Naive thymus-derived CD8-positive, alpha-beta T cell (primary cell): ENCODE results near the gene NR6A1. TPM values are rescaled to one million over a fixed set of nuclear protein-coding genes. Genes with fewer than 3 reads are reported as not detected.
"Not testable (repeated sequence)": the region's sequence is repeated elsewhere in the genome, so short reads cannot be mapped to it uniquely, and the experiment has no call there.

Source experiments
- ATAC-seq, 2 donors: fragments of 150-1000 bp; cut with Tn5 transposase in 1 of 2; sonication (Bioruptor Pico), chemical (Tn5 transposase) in 1 of 2; 1 replicate in 1 of 2; 2 replicates in 1 of 2; pipeline ENCODE4 v1.10.0; 2021; ENCODE audit warnings: mild to moderate bottlenecking in 2 of 2, moderate library complexity in 2 of 2
- POLR2A ChIA-PET: fragments of 350-600 bp; sonication (Branson Sonifier 250); formaldehyde crosslinking; loops from one replicate; lab custom pipeline; 2021; ENCODE audit warnings: antibody characterized with exemption; lab: Charles Lee
- DNase-seq, 10 donors: peaks; one replicate each; pipeline versions ENCODE4 v3.0.0 to v3.0.0-alpha.2; 2020 to 2022
- H3K27ac Mint-ChIP-seq, 10 donors: one replicate each; pipeline ENCODE4 v1.8.0; 2020 to 2022; ENCODE audit warnings: mild to moderate bottlenecking in 10 of 10, mixed read lengths in 10 of 10, moderate library complexity in 4 of 10, inconsistent platforms in 1 of 10
- H3K27me3 Mint-ChIP-seq, 5 donors: one replicate each; pipeline ENCODE4 v1.8.0; 2021 to 2022; ENCODE audit warnings: mixed read lengths in 5 of 5
- H3K36me3 Mint-ChIP-seq, 3 donors: one replicate each; pipeline ENCODE4 v1.8.0; 2020 to 2022; ENCODE audit warnings: mixed read lengths in 3 of 3, mild to moderate bottlenecking in 2 of 3, inconsistent platforms in 1 of 3
- H3K4me1 Mint-ChIP-seq, 4 donors: one replicate each; pipeline ENCODE4 v1.8.0; 2021 to 2022; ENCODE audit warnings: mixed read lengths in 4 of 4
- H3K4me3 Mint-ChIP-seq, 10 donors: one replicate each; pipeline ENCODE4 v1.8.0; 2020 to 2022; ENCODE audit warnings: mild to moderate bottlenecking in 10 of 10, mixed read lengths in 10 of 10, moderate library complexity in 6 of 10, inconsistent platforms in 1 of 10
- H3K9me3 Mint-ChIP-seq, 9 donors: one replicate each; pipeline ENCODE4 v1.8.0; 2020 to 2022; ENCODE audit warnings: mixed read lengths in 9 of 9, mild to moderate bottlenecking in 3 of 9, inconsistent platforms in 1 of 9, moderate library complexity in 1 of 9
- polyA plus RNA-seq, 3 donors: library from polyadenylated mRNA; unstranded; fragments of 300-500 nt; fragmentation: Illumina TruSeq; gene quantifications; one replicate each; pipeline ENCODE4 v1.2.3, GENCODE V29; 2021
- total RNA-seq, 8 experiments: library from RNA in 2 of 8; stranded (reverse) in 2 of 8; gene quantifications; one replicate each; pipeline ENCODE4 v1.2.3 and lab custom pipeline; 2021 to 2026

NR6A1 gene
- total and polyA plus RNA-seq, 5 experiments from 2014 or later = 0.05 TPM; not detected in 4

- Mint-ChIP-seq H3K27ac (peak overlapping the region in 1 of 10 donors; percentile 69), H3K9me3 (no peaks in the 10 kb centered on the region), H3K36me3 (no peaks in the 10 kb centered on the region), H3K4me3 (no peak overlapping the region), H3K4me1 (peaks cover 8 to 12% (median 11%) of the 10 kb centered on the region in 4 donors), H3K27me3 (peaks cover 16 to 35% (median 19%) of the 10 kb centered on the region in 5 donors)
- POLR2A ChIA-PET = interaction anchor here (1.6 kb wide), 1 partner anchor 12 kb away, joined by 3 read pairs; no protein-coding TSS in a partner anchor
- DNase-seq (peak in 1 of 10 donors; percentile 14), ATAC-seq (no peak)
Measured at GRCh38 chr9:124780060-124780756, 9.1 kb upstream of the NR6A1 start.

- ATAC-seq (no peak), DNase-seq (peak in 1 of 10 donors; percentile 7)
- Mint-ChIP-seq H3K36me3 (no peaks in the 10 kb centered on the region), H3K4me3 (no peak overlapping the region), H3K27ac (no peak overlapping the region), H3K4me1 (peaks cover 8 to 14% (median 12%) of the 10 kb centered on the region in 4 donors), H3K9me3 (no peaks in the 10 kb centered on the region), H3K27me3 (peaks cover 19 to 41% (median 22%) of the 10 kb centered on the region in 5 donors)
- POLR2A ChIA-PET = interaction anchor here (1.6 kb wide), 1 partner anchor 13 kb away, joined by 3 read pairs; no protein-coding TSS in a partner anchor
Measured at GRCh38 chr9:124779368-124780059, 8.4 kb upstream of the NR6A1 start.

DNA sequence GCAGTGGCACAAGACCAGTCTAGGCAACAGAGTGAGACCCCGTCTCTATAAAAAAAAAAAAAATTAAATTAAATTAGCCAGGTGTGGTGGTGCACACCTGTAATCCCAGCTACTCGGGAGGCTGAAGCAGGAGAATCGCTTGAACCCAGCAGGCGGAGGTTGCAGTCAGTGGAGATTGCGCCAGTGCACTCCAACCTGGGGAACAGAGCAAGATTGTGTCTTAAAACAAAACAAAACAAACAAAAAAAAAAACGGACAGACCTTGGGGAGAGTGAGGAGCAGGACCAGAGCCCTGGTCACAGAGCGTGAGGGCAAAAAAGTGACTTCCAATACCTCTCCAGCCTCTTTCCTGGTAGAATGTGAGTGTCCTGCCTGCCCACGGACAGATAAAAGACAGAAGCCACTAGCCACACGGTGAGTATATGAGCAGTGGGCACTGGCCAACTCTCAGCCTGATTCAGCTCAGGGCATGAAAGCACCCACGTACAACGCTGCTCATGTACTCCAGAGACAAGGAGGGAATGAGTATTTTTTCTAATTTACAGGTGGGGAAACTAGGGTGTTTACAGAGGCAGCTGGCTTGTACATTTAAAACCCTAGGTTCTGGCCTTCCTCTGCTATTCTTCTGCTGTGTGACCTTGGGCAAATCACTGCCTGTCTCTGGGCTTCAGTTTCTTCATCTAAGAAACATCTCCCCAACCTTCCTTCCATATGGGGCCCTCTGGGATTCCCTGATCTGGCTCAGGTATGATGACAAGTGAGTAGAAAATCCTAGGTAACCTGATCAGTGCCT lies 7.7 kb upstream of the NR6A1 start:
- ATAC-seq (no peak), DNase-seq (no peak)
- no peaks in the 10 kb centered on the region for H3K36me3 Mint-ChIP-seq
- H3K27ac Mint-ChIP-seq = no peak overlapping the region
- H3K27me3 Mint-ChIP-seq = peaks cover 26 to 49% (median 30%) of the 10 kb centered on the region in 5 donors
- H3K9me3 Mint-ChIP-seq = no peaks in the 10 kb centered on the region
- peaks cover 12 to 19% (median 17%) of the 10 kb centered on the region in 4 donors for H3K4me1 Mint-ChIP-seq
- peak overlapping the region in 3 of 10 donors; percentile 16 to 54 (median 26) for H3K4me3 Mint-ChIP-seq
- POLR2A ChIA-PET = interaction anchor here (1.6 kb wide), 1 partner anchor 14 kb away, joined by 3 read pairs; no protein-coding TSS in a partner anchor

DNA sequence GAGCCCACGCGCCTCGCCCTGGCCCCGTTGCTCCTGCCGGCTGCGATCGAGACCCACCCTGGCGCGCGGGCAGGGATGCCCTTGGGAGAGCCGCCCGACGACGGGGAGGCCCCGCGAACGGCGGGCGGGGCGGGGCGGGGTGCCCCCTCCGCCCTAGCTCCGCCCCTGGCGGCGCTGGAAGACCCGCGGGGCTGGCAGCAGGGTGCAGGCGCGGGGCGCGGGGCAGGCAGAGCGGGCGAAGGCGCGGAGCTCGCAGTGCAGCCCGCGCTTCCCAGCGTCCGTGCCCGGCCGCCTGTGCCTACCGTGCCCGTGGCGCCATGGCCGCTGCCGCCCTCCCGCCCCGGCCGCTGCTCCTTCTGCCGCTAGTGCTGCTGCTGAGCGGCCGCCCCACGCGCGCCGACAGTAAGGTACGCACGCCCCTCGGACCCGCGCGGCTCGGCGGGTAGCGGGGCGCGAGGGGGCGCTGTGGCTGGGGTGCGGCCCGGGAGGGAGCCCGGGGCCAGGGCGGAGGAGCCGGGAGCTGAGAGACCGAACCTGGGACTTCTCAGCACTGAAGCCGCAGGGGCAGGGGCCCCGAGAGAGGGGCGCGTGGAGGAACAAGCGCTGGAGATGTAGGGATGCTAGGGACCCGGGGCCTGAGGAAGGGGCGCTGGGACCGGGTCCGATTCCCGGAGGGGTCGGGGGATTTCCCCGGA lies 6.0 kb upstream of the NR6A1 start, which contains the start of gene OLFML2A:
OLFML2A (plus strand) TSS at position 180 of the 695 bp plus-strand sequence; CDS start at position 318, 138 bp downstream.
- H3K4me3 Mint-ChIP-seq = peak within 1 kb of the TSS; percentile 57 to 82 (median 74)
- no peak within 1 kb of the TSS for H3K27ac Mint-ChIP-seq
- ATAC-seq = peak; percentile 53 to 71
- H3K9me3 Mint-ChIP-seq = no peaks in the 10 kb centered on the region
- peaks cover 33 to 61% (median 43%) of the 10 kb centered on the region in 5 donors for H3K27me3 Mint-ChIP-seq
- H3K4me1 Mint-ChIP-seq = peaks cover 17 to 26% (median 22%) of the 10 kb centered on the region in 4 donors
- peak in 2 of 10 donors; percentile 37 for DNase-seq
- POLR2A ChIA-PET = no interaction called here
- no peaks in the 10 kb centered on the region for H3K36me3 Mint-ChIP-seq

- peaks cover 17 to 29% (median 26%) of the 10 kb centered on the region in 4 donors for H3K4me1 Mint-ChIP-seq
- peak overlapping the region; percentile 57 to 82 (median 74) for H3K4me3 Mint-ChIP-seq
- peaks cover 33 to 62% (median 43%) of the 10 kb centered on the region in 5 donors for H3K27me3 Mint-ChIP-seq
- no peak for ATAC-seq
- no peak overlapping the region for H3K27ac Mint-ChIP-seq
- POLR2A ChIA-PET = no interaction called here
- no peaks in the 10 kb centered on the region for H3K9me3 Mint-ChIP-seq
- H3K36me3 Mint-ChIP-seq = no peaks in the 10 kb centered on the region
- DNase-seq = no peak
Measured at GRCh38 chr9:124776618-124776953, 5.5 kb upstream of the NR6A1 start.

- Mint-ChIP-seq H3K9me3 (no peaks in the 10 kb centered on the region), H3K27me3 (peaks cover 41 to 68% (median 52%) of the 10 kb centered on the region in 5 donors), H3K36me3 (no peaks in the 10 kb centered on the region), H3K4me1 (peaks cover 25 to 48% (median 40%) of the 10 kb centered on the region in 4 donors), H3K27ac (peak overlapping the region in 2 of 10 donors; percentile 4 to 23), H3K4me3 (peak overlapping the region in 6 of 10 donors; percentile 28 to 76 (median 44))
- POLR2A ChIA-PET = interaction anchor here (0.6 to 1.2 kb wide), 4 partner anchors 71 to 594 kb away, joined by 3 to 10 read pairs (median 4); no protein-coding TSS in a partner anchor
- DNase-seq (peak; percentile 63 to 84 (median 76)), ATAC-seq (peak in 1 of 2 donors; percentile 15)
Measured at GRCh38 chr9:124774129-124774978, 3.2 kb upstream of the NR6A1 start.

DNA sequence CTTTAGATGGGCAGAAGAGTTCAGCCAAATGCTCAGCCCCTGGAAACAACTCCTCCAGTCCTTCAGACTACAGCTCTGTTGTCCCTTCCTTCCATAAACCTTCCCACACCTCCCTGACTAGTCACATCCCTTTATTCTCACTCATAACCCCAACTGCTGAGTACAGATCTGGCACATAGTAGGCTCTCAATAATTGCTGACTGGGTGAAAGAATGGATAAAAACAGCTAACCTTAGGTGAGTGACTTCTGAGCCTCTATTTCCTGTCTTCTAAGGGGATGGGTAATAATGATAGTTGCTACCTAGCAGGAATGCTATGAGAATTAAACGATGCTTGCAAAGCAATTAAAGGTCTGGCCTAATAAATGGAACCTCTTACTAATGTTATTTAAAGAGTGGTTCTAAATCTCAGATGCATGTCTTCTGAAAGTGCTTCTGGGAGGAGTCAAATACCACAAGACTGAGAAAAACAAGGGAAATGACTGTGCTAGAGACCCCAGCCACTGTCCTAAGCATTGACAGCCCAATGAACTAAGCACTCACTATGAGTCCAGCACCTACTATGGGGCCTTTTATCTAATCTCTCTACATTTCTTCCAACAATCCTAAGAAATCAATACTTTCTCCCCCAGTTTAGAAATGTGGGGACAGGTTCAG lies 2.5 kb upstream of the NR6A1 start:
- H3K4me1 Mint-ChIP-seq = peaks cover 25 to 50% (median 45%) of the 10 kb centered on the region in 4 donors
- H3K9me3 Mint-ChIP-seq = no peaks in the 10 kb centered on the region
- H3K4me3 Mint-ChIP-seq = peak overlapping the region in 7 of 10 donors; percentile 2 to 54 (median 28)
- POLR2A ChIA-PET = interaction anchor here (1.2 kb wide), 1 partner anchor 72 kb away, joined by 3 read pairs; no protein-coding TSS in a partner anchor
- H3K27ac Mint-ChIP-seq = no peak overlapping the region
- no peaks in the 10 kb centered on the region for H3K36me3 Mint-ChIP-seq
- ATAC-seq (no peak), DNase-seq (no peak)
- peaks cover 46 to 72% (median 54%) of the 10 kb centered on the region in 5 donors for H3K27me3 Mint-ChIP-seq

DNA sequence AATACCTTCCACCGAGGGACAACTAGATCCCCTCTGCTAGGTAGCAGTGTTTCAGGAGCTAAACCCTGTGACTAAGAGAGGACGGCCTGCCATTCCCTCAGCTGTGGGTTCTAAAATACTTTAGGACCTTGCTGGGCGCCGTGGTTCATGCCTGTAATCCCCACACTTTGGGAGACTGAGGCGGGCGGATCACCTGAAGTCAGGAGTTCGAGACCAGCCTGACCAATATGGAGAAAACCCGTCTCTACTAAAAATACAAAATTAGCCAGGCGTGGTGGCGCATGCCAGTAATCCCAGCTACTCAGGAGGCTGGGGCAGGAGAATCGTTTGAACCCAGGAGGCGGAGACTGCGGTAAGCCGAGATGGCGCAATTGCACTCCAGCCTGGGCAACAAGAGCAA lies 1.8 kb upstream of the NR6A1 start:
- peak overlapping the region in 1 of 10 donors; percentile 74 for H3K27ac Mint-ChIP-seq
- DNase-seq = not testable (repeated sequence)

GRCh38 chr9:124771867-124772679 lies 962 bp upstream of the NR6A1 start:
- no peak for ATAC-seq
- Mint-ChIP-seq H3K27ac (peak overlapping the region in 6 of 10 donors; percentile 43 to 93 (median 78)), H3K27me3 (peaks cover 54 to 85% (median 60%) of the 10 kb centered on the region in 5 donors), H3K4me3 (peak overlapping the region; percentile 84 to 94 (median 91)), H3K36me3 (no peaks in the 10 kb centered on the region), H3K4me1 (peaks cover 25 to 50% (median 44%) of the 10 kb centered on the region in 4 donors), H3K9me3 (no peaks in the 10 kb centered on the region)
- DNase-seq = peak in 5 of 10 donors; percentile 20 to 37 (median 23)
- POLR2A ChIA-PET = interaction anchor here (1.1 to 3.1 kb wide), 7 partner anchors 79 to 122 kb away, joined by 3 to 25 read pairs (median 4); partner anchors contain the start of genes ARPC5L, RPL35 and WDR38

More for the DNA sequence above, 1.8 kb upstream of the NR6A1 start:
- H3K36me3 Mint-ChIP-seq, ATAC-seq, H3K9me3 Mint-ChIP-seq: not testable (repeated sequence)
- Mint-ChIP-seq H3K4me1 (peaks cover 25 to 50% (median 45%) of the 10 kb centered on the region in 4 donors), H3K27me3 (peaks cover 52 to 77% (median 55%) of the 10 kb centered on the region in 5 donors), H3K4me3 (peak overlapping the region; percentile 80 to 94 (median 90))
- POLR2A ChIA-PET = interaction anchor here (1.1 to 3.1 kb wide), 2 partner anchors 80 to 122 kb away, joined by 4 to 11 read pairs; partner anchors contain the start of gene WDR38
